ENCODE results near the gene SPI1. TPM values are rescaled to one million over a fixed set of nuclear protein-coding genes. Genes with fewer than 3 reads are reported as not detected.

The SPI1 gene
- total RNA-seq, 1 donor, result not detected

- no peak overlapping the region for H3K4me3 ChIP-seq (ENCODE audit: low read depth, low read length)
- DNase-seq (ENCODE audit: low read depth), result no peak
- TF ChIP-seq CTCF (IDR thresholded peaks at IDR 0.05; ENCODE audit: insufficient read depth, low read depth, low read length), result no peak
These were observed 1.6 kb downstream of the SPI1 start for GRCh38 chr11:47376525-47377371.

- no peak overlapping the region for H3K4me3 ChIP-seq (ENCODE audit: low read depth, low read length)
- no peak for DNase-seq (ENCODE audit: low read depth)
- no peak for TF ChIP-seq CTCF (IDR thresholded peaks at IDR 0.05; ENCODE audit: insufficient read depth, low read depth, low read length)
These were observed 2.2 kb downstream of the SPI1 start for GRCh38 chr11:47376107-47376524.

- no peak overlapping the region for H3K4me3 ChIP-seq (ENCODE audit: low read depth, low read length)
- TF ChIP-seq CTCF (IDR thresholded peaks at IDR 0.05; ENCODE audit: insufficient read depth, low read depth, low read length), result no peak
- no peak for DNase-seq (ENCODE audit: low read depth)
These were observed 2.7 kb downstream of the SPI1 start for GRCh38 chr11:47375546-47376085.

GRCh38 chr11:47375020-47375419 lies 3.3 kb downstream of the SPI1 start:
- TF ChIP-seq CTCF (IDR thresholded peaks at IDR 0.05; ENCODE audit: insufficient read depth, low read depth, low read length), result no peak
- DNase-seq (ENCODE audit: low read depth), result no peak
- no peak overlapping the region for H3K4me3 ChIP-seq (ENCODE audit: low read depth, low read length)

- no peak for TF ChIP-seq CTCF (IDR thresholded peaks at IDR 0.05; ENCODE audit: insufficient read depth, low read depth, low read length)
- no peak for DNase-seq (ENCODE audit: low read depth)
These were observed 3.7 kb downstream of the SPI1 start for GRCh38 chr11:47374720-47375019.

GRCh38 chr11:47373876-47374719 lies 4.2 kb downstream of the SPI1 start:
- no peak overlapping the region for H3K4me3 ChIP-seq (ENCODE audit: low read depth, low read length)
- TF ChIP-seq CTCF (IDR thresholded peaks at IDR 0.05; ENCODE audit: insufficient read depth, low read depth, low read length), result peak; percentile 98
- peak; percentile 74 for DNase-seq (ENCODE audit: low read depth)

More at GRCh38 chr11:47374720-47375019, 3.7 kb downstream of the SPI1 start:
- H3K4me3 ChIP-seq (ENCODE audit: low read depth, low read length), result no peak overlapping the region
